GM12878 (cell line): Measurements from ENCODE around the gene LTB. TPM values are rescaled to one million over a fixed set of nuclear protein-coding genes. Genes with fewer than 3 reads are reported as not detected.
A peak's percentile ranks its signal among the peaks of the same experiment; 100 is the strongest.

Experiments used
- ATAC-seq: fragments of 200-7000 bp; cut with Tn5 transposase; 3 replicates; pipeline ENCODE4 v1.9.1; 2020; ENCODE audit warnings: mild to moderate bottlenecking, moderate library complexity
- BruUV-seq: library from RNA; stranded (reverse); fragments of 400-500 nt; replicated peaks from 2 replicates; lab custom pipeline; 2021; lab: Mats Ljungman, UMichigan
- CTCF ChIA-PET: fragments of 300-600 bp; sonication (Branson Sonifier 250); formaldehyde crosslinking; extraction: SDS; loops from one replicate; lab custom pipeline; 2021; ENCODE audit warnings: inconsistent platforms; lab: Yijun Ruan, JAX
- POLR2A ChIA-PET: fragments of 350-600 bp; formaldehyde crosslinking; extraction: SDS; loops from one replicate; lab custom pipeline; 2021; ENCODE audit warnings: inconsistent platforms; lab: Charles Lee
- RAD21 ChIA-PET: fragments of 300-600 bp; sonication (Branson Sonifier 250); formaldehyde crosslinking; loops from one replicate; lab custom pipeline; 2023; ENCODE audit warnings: antibody characterized with exemption; ENCODE audit not compliant: unreplicated experiment; lab: Charles Lee
- SMC1A ChIA-PET: fragments of 300-600 bp; sonication (Branson Sonifier 250); formaldehyde crosslinking; loops from one replicate; lab custom pipeline; 2023; ENCODE audit not compliant: unreplicated experiment, uncharacterized antibody; lab: Charles Lee
- DNase-seq: peaks from one replicate; pipeline ENCODE4 v3.0.0-alpha.2; 2011; ENCODE audit warnings: low read depth, low spot score
- FAIRE-seq: peaks from 3 replicates; lab custom pipeline; 2011; peaks lifted over from hg19 to GRCh38; lab: Jason Lieb, UNC
- H2AFZ ChIP-seq: 2 replicates; pipeline ENCODE4 v1.6.0; 2011; ENCODE audit warnings: low read depth, low read length, control low read depth; ENCODE audit not compliant: control insufficient read depth
- H3K27ac ChIP-seq: 2 replicates; pipeline ENCODE4 v1.5.1; 2011; ENCODE audit warnings: control low read depth; ENCODE audit not compliant: control insufficient read depth, insufficient read depth
- H3K27me3 ChIP-seq, 2 experiments: replicated peaks in 1 of 2; 2 replicates each; pipeline versions ENCODE4 v1.6.0 to v1.6.1; 2011; ENCODE audit warnings: low read length in 1 of 2; ENCODE audit not compliant: control insufficient read depth in 2 of 2, insufficient read depth in 2 of 2
- H3K36me3 ChIP-seq, 2 experiments: 2 replicates each; pipeline ENCODE4 v1.5.1; 2011; ENCODE audit warnings: low read length in 1 of 2; ENCODE audit not compliant: control insufficient read depth in 2 of 2, insufficient read depth in 2 of 2
- H3K4me1 ChIP-seq: 2 replicates; pipeline ENCODE4 v1.6.1; 2011; ENCODE audit warnings: mild to moderate bottlenecking, low read length, moderate library complexity, mixed read lengths; ENCODE audit not compliant: control insufficient read depth, insufficient read depth
- H3K4me2 ChIP-seq: 2 replicates; pipeline ENCODE4 v1.6.0; 2011; ENCODE audit warnings: control low read depth; ENCODE audit not compliant: control insufficient read depth, insufficient read depth
- H3K4me3 ChIP-seq: fragments of 200-600 bp; sonication (generic); 2 replicates; pipeline ENCODE4 v1.5.1; 2016
- H3K79me2 ChIP-seq: 2 replicates; pipeline ENCODE4 v1.6.0; 2011; ENCODE audit warnings: low read length; ENCODE audit not compliant: control insufficient read depth, insufficient read depth
- H3K9ac ChIP-seq: 2 replicates; pipeline ENCODE4 v1.8.0; 2011; ENCODE audit warnings: low read length, control low read depth, mixed read lengths; ENCODE audit not compliant: control insufficient read depth, insufficient read depth
- H3K9me3 ChIP-seq: replicated peaks from 3 replicates; pipeline ENCODE4 v1.5.1; 2011; ENCODE audit warnings: mild to moderate bottlenecking, low read length; ENCODE audit not compliant: control insufficient read depth, insufficient read depth
- H4K20me1 ChIP-seq: 2 replicates; pipeline ENCODE4 v1.6.0; 2011; ENCODE audit not compliant: control insufficient read depth, insufficient read depth
- BCL3 ChIP-seq: IDR thresholded peaks from 2 replicates; pipeline ENCODE4 v1.6.1; 2011; ENCODE audit warnings: borderline replicate concordance, low read depth, mild to moderate bottlenecking, moderate library complexity, low read length; ENCODE audit not compliant: insufficient read depth, poor library complexity, severe bottlenecking
- HDAC6 ChIP-seq: fragments of 200-600 bp; sonication (generic); IDR thresholded peaks from one replicate; pipeline ENCODE4 v1.8.0; 2017; ENCODE audit warnings: antibody characterized with exemption; ENCODE audit not compliant: unreplicated experiment
- IKZF2 ChIP-seq, 2 experiments: fragments of 450-650 bp; IDR thresholded peaks; 2 replicates each; pipeline ENCODE4 v1.6.1; 2017; ENCODE audit warnings: mild to moderate bottlenecking in 2 of 2, moderate library complexity in 2 of 2
- IRF5 ChIP-seq: fragments of 450-650 bp; IDR thresholded peaks from 2 replicates; pipeline ENCODE4 v1.6.1; 2017; ENCODE audit warnings: borderline replicate concordance
- KLF5 ChIP-seq: fragments of 450-650 bp; IDR thresholded peaks from 2 replicates; pipeline ENCODE4 v1.6.1; 2014; ENCODE audit warnings: mild to moderate bottlenecking; ENCODE audit not compliant: partially characterized antibody
- MXI1 ChIP-seq: fragments of 150-350 bp; IDR thresholded peaks from 2 replicates; pipeline ENCODE4 v1.6.1; 2011; ENCODE audit warnings: low read depth, mild to moderate bottlenecking, inconsistent platforms, low read length, improper control_type of control experiment
- MYB ChIP-seq: fragments of 150-350 bp; IDR thresholded peaks from 2 replicates; pipeline ENCODE4 v1.6.1; 2014; ENCODE audit warnings: mild to moderate bottlenecking, low read depth, low read length, borderline replicate concordance
- MYC ChIP-seq: IDR thresholded peaks from 2 replicates; pipeline ENCODE4 v1.6.1; 2011; ENCODE audit warnings: mild to moderate bottlenecking, low read length, moderate library complexity, inconsistent platforms; ENCODE audit not compliant: insufficient read depth, insufficient replicate concordance, insufficient read length, severe bottlenecking
- POLR2A ChIP-seq: IDR thresholded peaks from 2 replicates; pipeline ENCODE4 v1.6.1; 2011; ENCODE audit warnings: low read depth, mild to moderate bottlenecking, low read length
- POLR2AphosphoS2 ChIP-seq: IDR thresholded peaks from 2 replicates; pipeline ENCODE4 v1.6.1; 2011; ENCODE audit warnings: low read depth, mild to moderate bottlenecking, low read length, improper control_type of control experiment, moderate library complexity
- PRDM15 ChIP-seq: fragments of 450-650 bp; formaldehyde crosslinking; IDR thresholded peaks from 2 replicates; pipeline ENCODE4 v1.4.0; 2020; ENCODE audit warnings: mild to moderate bottlenecking, moderate library complexity
- RCOR1 ChIP-seq: conservative IDR thresholded peaks from 2 replicates; pipeline ENCODE4 v1.6.1; 2012; ENCODE audit warnings: low read depth, low read length, improper control_type of control experiment
- ZNF217 ChIP-seq: fragments of 450-650 bp; IDR thresholded peaks from 2 replicates; pipeline ENCODE4 v1.6.1; 2017; ENCODE audit warnings: antibody characterized with exemption, mild to moderate bottlenecking
- WGBS: methylation state at CpG from one replicate; pipeline ENCODE4 v1.1.6; 2016; ENCODE audit warnings: low lambda C conversion rate; ENCODE audit not compliant: insufficient replicate concordance, insufficient coverage; ENCODE audit errors: missing lambda C conversion rate; 5-methylcytosine and 5-hydroxymethylcytosine counted together
- in situ Hi-C: fragments of 300-500 bp; cut with MboI; formaldehyde crosslinking; loops from 9 replicates; pipeline ENCODE4 v1.14.3; 2018; ENCODE audit warnings: mixed read lengths
- intact Hi-C: fragments of 100-400 bp; cut with micrococcal nuclease; formaldehyde crosslinking; loops from one replicate; pipeline ENCODE4 v1.14.2; 2022; ENCODE audit not compliant: unreplicated experiment
- polyA plus RNA-seq, 11 experiments: library from polyadenylated mRNA; depleted of rRNA in 4 of 11; unstranded in 6 of 11; stranded (reverse) in 5 of 11; fragments of >200 nt; fragmentation: Nextera tagmentation in 4 of 11; fragmentation: Illumina TruSeq in 1 of 11; extraction: Ambion mirVana in 4 of 11; extraction: Trizol in 1 of 11; gene quantifications; 1 replicate in 1 of 11; 2 replicates in 10 of 11; pipeline versions ENCODE4 v1.2.1 to v1.2.3, GENCODE V29; 2011 to 2016; ENCODE audit warnings: inconsistent platforms in 2 of 11, missing spikeins in 2 of 11, low read depth in 1 of 11
- total RNA-seq, 4 experiments: library from RNA; depleted of rRNA in 3 of 4; stranded (reverse); fragments of >200 nt in 3 of 4; fragmentation: Illumina TruSeq in 1 of 4; extraction: Trizol in 1 of 4; gene quantifications; 2 replicates each; pipeline versions ENCODE4 v1.2.1 to v1.2.3, GENCODE V29; 2013 to 2021

LTB gene
- total and polyA plus RNA-seq, 10 of the 15 experiments (the other 5 are each of a cell fraction or from before 2014, with no cell fraction given): 0.71 to 74.3 (median 20.0) TPM

GRCh38 chr6:31546958-31547726 is 35.1 kb downstream of the LTB start, which contains the start of gene NFKBIL1:
NFKBIL1 (plus strand) TSS chr6:31547608; CDS start chr6:31547695, 87 bp downstream.
- no TSS peak for BruUV-seq
- WGBS: 1% methylated on average over 25 of the region's 25 CpGs
- peak within 1 kb of the TSS; percentile 64 for H3K27ac ChIP-seq
- peak within 1 kb of the TSS; percentile 58 for H3K9ac ChIP-seq
- peak within 1 kb of the TSS; percentile 72 for H3K4me3 ChIP-seq
- no peaks in the 10 kb centered on the region for H4K20me1 ChIP-seq
- CTCF ChIA-PET: interaction anchor here (0.8 to 34.8 kb wide), 9 partner anchors 10 to 286 kb away, joined by 3 to 2098 read pairs (median 4); partner anchors contain the start of genes HSPA1B, LST1, LTB and NCR3
- intact Hi-C loops: loop anchor here (1.0 to 10.0 kb wide), 4 partner anchors 51 to 358 kb away; partner anchors contain the start of genes BAG6 and ZBTB12
- H2AFZ ChIP-seq: peak within 1 kb of the TSS; percentile 45
- peak; percentile 89 for DNase-seq
- ATAC-seq: peak; percentile 88
- H3K27me3 ChIP-seq: no peaks in the 10 kb centered on the region
- peak; percentile 93 for FAIRE-seq
- H3K4me1 ChIP-seq: peaks cover 23% of the 10 kb centered on the region; the same call in 1 of the 2 replicates
- SMC1A ChIA-PET: interaction anchor here (0.6 to 34.7 kb wide), 7 partner anchors 9 to 284 kb away, joined by 3 to 1989 read pairs (median 5); partner anchors contain the start of genes AIF1, LST1, LTA and LTB
- POLR2A ChIA-PET: interaction anchor here (0.5 to 8.5 kb wide), 17 partner anchors 13 to 1489 kb away, joined by 3 to 164 read pairs (median 4); partner anchors contain the start of genes CSNK2B, DXO, LST1 and LTA
- peaks cover 24% of the 10 kb centered on the region for H3K79me2 ChIP-seq
- in situ Hi-C loops: loop anchor here (5.0 to 10.0 kb wide), 2 partner anchors 50 to 288 kb away; no protein-coding TSS in a partner anchor
- RAD21 ChIA-PET: interaction anchor here (0.6 to 16.9 kb wide), 10 partner anchors 12 to 284 kb away, joined by 3 to 668 read pairs (median 5); partner anchors contain the start of genes BAG6, LST1, LTB and LY6G5C
- no peaks in the 10 kb centered on the region; a peak in 1 of 4 replicates for H3K36me3 ChIP-seq
- no peaks in the 10 kb centered on the region for H3K9me3 ChIP-seq
- peak within 1 kb of the TSS; percentile 80 for H3K4me2 ChIP-seq
- TF ChIP-seq MYC (no peak), ZNF217 (no peak), IRF5 (no peak), BCL3 (no peak), RCOR1 (peak; percentile 78; the same call in 1 of the 2 replicates), POLR2AphosphoS2 (0 out of 2 replicates have a peak, but pooled peaks have one; percentile 30), KLF5 (peak; percentile 43), MXI1 (0 out of 2 replicates have a peak, but pooled peaks have one; percentile 53), IKZF2 (IDR thresholded peaks at IDR 0.05) (peak in 1 of 2 experiments; percentile 45; a peak in 2 of 4 replicates), MYB (no peak), HDAC6 (no peak), PRDM15 (CRISPR knock-in tag) (no peak), POLR2A (peak; percentile 69)
